NCI-H2171 treated with DMSO at 0.1 percent for 48 hours (cell line): ENCODE measurements around the gene RASA4.
"Not testable (repeated sequence)": the region's sequence is repeated elsewhere in the genome, so short reads cannot be mapped to it uniquely, and the experiment has no call there.

Source experiments
- DNase-seq: peaks from one replicate; lab custom pipeline; 2025; lab: John Stamatoyannopoulos, UW

RASA4 gene

DNA sequence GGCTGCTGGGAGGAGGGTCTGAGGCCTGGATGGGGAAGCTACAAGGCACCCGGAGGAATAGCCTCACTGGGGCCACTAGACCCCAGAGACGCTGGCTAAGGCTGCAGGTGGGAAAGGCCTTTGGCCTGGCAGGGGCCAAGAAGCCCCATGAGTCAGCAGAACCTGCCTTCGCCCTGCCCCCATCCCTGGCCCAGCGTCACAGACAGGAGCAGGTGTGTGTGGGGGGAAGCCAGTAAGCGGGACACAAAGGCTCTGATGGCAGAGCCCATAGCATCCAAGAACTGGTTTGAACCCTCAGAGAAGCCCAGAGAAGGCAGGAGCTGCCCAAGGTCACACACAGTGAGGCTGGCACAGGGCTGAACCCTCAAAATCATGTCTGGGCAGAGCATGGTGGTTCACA, 9.7 kb downstream of the RASA4 start:
- not testable (repeated sequence) for DNase-seq

DNA sequence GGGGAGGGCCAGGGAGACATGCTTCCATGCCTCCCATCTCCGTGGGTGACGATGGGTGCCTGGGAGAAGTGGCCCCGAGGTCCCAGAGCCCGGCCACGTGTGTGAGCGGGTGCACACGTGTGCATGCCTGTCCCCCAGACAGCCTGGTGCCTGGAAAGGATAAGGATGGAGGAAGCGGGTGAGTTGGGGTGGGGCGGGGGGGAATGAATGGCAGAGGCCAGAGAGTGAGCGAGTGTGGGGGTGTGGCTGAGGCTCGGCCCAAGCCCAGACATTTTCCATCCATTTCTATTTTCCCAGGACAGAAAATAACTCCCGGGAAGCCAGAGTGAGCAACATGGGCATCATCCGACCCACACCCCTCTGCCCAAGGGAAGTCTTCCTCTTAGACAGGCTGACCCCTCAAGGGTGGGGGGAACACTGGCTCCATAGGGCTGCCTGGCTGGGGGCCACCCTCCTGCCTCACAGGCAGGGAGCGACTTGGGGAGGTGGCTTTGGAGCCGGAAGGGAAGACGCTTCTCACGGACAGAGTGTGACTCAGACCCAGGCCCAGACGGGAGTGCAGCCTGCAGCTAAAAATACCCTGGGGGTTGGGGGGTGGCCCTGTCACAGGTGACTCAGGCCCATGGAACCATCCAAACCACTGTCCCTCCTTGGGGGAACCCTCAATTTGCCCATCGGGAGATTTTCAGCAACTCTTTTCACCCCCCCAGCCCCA, 12.0 kb downstream of the RASA4 start:
- not testable (repeated sequence) for DNase-seq

DNA sequence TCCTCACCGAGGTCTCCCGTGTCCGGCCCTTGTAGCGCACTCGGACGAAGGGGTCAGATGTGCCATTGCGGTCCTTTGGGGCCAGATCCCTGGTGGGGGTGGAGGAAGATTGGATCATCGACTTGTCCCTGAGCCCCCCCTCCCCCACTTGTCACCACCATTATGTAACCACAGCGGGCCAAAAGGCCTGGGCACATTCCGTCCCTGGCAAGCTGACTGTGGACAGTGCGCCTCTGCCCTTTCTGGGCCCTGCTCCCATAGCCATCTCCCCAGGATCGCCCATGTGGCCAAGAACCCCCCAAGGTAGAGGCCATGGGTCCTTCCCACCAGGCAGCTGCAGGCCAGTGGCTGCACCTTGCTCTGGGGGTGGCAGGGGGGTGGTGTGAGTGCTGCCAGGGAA, 14.2 kb downstream of the RASA4 start:
- DNase-seq = not testable (repeated sequence)

DNA sequence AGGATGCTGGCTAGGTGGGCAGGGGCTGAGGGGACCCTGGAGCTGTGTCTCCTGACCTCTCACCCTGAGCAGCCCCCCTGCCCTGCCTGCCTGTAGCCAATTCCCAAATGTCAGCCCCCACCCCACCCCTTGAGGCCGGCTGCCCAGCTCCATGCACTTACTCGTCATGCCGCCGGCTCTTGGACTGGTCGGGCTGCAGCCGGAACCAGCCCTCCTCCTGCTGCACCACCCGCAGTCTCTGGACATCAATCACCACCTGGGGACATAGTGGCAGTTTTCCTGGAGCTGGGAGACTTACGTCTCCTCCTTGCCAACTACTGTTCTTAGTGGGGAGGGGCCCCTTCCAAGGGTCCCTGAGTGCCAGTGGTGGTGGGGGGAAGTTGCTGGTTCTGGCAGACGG, 16.9 kb downstream of the RASA4 start:
- DNase-seq = not testable (repeated sequence)

DNA sequence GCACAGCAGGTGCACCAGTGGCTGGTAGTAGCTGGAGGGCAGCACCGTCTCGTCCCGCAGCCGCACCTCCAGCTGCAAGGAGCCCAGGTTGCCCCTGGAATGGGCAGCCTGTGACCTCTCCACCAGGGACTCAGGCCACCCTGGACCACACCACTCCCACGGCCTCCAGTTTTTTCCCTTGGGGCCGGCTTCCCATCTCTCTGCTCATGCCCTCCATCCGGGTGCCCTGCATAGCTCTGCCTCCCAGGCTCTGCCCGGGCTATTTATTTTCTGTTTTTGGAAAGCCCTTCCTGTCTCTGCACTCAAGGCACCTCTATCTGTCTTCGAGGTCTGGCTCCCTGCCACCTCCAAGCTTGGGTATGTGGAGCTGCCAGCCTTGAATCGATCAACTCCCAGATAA, 20.5 kb downstream of the RASA4 start:
- not testable (repeated sequence) for DNase-seq

DNA sequence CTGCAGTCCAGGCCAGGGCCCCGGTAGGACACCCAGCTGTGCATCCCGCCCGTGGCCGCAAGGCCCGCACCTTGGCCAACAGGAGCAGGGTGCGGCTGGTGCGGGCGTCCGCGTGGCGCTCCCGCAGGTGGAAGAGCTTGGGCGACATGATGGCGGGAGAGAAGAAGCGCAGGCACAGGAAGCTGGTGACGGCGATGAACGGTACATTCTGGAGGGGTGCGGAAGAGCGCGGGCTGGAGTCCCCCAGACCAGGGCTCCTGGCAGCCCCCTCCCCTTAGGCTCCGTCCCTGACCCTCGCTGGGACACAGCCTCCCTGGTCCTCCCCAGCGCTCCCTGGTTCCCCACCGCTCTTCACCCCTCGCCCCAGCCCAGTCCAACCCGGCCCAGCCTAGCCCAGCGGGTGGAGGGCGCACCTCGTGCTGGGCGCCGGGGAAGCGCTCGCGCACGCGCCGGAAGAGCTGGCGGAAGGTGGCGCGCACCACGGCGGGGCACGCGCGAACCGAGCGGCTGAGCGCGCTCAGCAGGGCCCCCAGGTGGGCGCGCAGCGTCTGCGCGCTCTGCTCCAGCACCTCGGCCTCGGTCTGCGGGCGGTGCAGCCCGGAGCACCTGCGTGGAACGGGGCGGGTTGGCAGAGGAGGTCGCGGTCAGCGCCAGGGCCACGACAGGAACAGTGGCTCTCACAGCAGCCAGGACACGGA, 22.8 kb downstream of the RASA4 start:
- DNase-seq = not testable (repeated sequence)

DNA sequence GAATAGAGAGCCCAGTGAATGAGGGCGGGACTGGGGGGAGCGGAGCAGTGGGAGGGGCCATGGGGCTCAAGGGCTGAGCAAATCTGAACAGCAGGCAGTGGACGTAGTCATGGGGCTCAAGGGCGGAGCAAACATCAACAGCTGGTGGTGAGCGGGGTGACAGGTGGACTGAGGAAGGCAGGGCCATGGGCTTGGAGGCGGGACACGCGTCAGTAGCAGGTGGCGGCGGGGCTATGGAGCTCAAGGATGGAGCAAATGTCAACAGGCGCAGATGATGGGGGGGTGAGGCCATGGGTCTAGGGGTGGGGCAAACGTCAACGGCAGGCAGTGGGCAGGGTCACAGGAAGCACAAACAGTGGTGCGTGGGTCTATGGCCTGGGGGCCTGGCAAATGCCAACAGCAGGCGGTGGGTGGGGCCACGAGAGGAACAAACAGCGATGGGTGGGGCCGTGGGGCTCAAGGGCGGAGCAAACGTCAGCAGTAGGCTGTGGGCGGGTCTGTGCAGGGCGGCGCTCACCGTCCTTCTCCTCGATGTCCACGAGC, 24.0 kb downstream of the RASA4 start:
- not testable (repeated sequence) for DNase-seq

DNA sequence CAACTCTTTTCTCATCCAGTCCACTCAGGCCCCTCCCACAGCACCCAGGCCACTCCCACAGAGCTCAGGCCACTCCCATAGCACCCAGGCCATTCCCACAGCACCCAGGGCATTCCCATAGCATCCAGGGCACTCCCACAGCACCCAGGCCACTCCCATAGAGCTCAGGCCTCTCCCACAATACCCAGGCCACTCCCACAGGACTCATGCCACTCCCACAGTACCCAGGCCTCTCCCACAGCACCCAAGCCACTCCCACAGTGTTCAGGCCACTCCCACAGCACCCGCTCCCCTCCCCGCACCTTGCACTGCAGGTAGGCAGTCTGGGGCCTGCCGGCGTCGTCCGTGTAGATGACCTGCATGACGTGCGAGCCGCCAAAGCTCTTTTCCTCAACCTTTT, 26.7 kb downstream of the RASA4 start:
- DNase-seq = not testable (repeated sequence)

DNA sequence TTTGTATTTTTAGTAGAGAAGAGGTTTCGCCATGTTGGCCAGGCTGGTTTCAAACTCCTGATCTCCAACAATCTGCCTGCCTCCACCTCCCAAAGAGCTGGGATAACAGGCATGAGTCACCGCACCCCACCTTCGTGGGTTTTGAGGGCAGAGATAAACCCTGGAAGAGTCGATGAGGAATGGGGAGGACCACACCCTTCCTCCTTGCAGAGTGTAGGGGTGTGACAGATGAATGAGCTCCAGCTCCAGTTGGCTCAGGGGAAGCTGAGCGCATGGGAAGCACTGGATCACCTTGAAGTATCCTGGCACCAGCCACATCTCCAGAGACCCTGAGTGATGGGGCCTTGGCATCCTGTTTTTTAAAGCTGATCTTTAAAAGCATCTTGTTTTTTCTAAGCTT, 33.1 kb downstream of the RASA4 start:
- not testable (repeated sequence) for DNase-seq

DNA sequence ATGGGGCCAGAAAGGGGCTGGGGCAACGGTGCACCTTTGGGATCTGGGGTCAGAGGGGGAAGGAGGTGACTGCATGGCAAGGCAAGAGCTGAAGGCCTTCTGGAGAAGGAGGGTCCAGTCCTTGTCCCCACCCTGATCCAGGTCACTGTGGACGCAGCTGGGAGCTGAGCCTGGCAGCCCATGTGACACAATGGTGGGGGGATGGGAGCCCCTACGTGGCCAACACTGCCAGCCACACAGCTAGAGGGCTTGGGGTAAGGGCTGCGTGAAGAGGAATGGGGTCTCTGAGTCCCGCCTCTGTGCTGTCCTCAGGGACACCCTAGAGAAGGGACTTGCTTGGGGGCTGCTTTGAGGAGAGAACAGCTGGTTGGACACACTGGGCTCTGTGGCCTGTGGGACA, 34.8 kb downstream of the RASA4 start:
- DNase-seq = not testable (repeated sequence)

DNA sequence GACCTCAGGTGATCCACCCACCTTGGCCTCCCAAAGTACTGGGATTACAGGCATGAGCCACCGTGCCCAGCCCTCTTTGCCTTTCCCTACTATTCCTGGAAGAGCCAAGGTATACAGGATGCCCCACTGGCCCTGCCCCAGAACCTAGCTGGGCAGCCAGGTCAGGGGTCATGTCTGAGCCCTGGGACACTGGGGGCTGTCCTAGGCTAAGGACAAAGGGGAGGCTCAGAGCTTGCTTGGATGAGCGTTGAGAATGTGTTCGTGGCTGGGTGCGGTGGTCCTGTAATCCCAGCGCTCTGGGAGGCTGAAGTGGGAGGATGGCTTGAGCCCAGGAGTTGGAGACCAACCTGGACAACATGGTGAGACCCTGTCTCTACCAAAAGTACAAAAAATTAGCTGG, 38.1 kb downstream of the RASA4 start:
- DNase-seq = not testable (repeated sequence)

DNA sequence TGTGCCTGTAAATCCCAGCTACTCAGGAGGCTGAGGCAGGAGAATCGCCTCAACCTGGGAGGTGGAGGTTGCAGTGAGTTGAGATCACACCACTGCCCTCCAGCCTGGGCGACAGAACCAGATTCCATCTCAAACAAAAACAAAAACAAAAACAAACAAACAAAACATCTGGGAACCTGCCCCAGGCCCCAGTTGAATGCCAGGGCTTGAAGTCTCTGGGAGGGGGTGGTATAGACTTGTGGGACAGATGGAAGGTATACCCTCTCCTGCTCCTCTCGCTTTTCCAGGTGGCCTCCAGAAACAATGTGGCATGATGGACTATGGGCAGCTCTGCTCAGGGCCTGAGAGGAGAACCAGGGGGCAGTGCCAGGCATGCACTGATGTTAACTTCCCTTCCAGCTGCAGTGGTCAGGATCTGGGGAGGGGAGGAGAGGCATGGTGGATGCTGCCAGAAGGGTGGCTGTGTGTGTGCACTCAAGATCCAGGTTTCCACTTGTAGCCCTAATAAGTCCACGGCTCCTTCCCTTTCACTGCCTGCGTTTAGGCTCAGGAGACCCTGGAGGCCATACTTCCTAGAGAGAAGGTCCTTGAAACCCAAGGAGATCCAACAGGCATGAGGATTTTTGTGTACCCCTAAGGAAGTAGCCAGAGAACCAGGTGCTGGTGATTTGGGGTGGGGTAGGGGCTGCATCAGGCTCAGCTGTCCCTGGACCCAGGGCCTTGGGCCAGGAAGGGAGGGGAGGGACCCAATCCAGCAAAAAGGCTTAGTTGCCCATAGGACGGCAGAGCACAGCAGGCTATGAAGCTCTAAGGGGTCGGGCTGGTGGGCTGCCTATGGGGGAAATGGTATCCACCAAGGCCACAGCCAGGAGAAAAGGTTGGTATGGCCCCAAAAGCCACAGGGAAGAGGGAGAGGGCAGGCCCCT, 39.0 kb downstream of the RASA4 start:
- DNase-seq = not testable (repeated sequence)

DNA sequence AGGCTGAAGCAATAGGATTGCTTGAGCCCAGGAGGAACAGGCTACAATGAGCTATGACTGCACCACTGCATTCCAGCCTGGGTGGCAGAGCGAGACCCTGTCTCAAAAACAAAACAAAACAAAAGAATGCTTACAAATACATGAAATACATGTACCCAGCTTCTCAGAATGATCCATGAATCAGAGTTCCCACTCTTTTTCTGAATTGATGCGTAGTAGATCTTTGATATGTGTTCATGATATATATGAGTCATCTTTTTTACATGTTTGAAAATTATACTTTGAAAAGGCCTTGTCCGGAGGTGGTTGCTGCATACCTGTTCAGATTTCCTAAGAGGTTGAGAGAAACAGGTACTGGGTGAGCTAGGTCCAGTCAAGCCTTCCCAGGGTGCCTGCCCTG, 40.2 kb downstream of the RASA4 start:
- not testable (repeated sequence) for DNase-seq

DNA sequence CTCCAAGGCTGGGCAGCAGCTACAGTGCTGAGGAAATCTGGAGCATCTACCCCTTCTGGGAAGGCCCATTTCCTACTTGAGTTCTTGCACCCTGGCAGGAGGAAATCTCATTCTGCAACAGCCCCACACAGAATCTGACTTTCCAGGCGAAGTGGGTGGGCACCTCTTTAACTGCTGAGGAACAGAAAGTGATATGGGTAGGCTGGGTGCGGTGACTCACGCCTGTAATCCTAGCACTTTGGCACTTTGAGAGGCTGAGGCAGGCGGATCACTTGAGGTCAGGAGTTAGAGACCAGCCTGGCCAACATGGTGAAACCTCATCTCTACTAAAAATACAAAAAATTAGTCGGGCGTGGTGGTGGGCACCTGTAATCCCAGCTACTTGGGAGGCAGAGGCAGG, 41.9 kb downstream of the RASA4 start:
- not testable (repeated sequence) for DNase-seq

DNA sequence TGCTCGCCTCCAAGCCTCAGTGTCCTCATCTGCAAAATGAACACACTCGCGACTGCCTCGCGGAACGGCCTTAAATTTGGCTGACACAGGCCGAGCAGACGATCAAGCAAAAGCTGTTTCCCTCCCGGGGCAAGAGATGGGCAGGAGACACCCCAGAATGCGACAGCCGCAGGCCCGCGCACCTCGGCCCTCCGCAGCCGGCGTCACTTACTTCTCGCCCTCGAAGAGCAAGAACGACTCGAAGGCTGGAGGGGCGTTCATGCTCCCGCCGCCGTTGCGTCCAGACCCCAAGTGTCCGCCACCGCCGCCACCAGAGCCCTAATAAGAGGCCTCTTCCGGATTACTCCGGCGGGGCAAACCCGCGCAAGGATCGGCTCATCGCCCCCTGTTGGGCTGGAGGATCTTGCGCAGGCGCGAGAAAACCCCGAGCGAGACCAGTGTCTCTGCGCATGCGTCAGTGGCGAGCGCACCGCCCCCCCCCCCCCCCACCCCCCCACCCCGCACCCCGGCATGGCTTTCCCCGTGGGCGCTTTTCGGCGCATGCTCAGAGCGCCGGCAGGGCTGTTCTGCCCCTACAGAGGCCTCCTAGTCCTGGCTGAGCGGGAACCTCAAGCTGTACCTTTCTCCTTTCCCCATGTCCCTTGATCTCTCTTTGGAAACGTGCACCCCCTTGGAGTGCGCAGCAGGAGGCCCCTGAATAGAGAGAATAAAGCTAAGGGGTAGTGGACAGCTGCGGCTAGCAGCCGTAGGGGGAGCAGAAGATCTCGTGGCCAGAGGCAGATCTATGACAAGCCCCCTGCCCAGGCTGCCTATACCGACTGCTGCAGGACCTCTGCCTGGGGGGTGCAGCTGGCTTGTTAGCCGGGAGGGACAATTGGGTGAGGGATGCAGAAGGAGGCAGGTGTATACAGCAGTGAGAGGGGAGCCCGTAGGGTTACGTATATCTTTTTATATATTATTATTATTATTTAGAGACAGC, 44.0 kb downstream of the RASA4 start, which contains the start of gene POLR2J3:
Gene POLR2J3, minus strand, starts transcription at position 323 of the 979 bp plus-strand sequence. Its CDS starts 62 bp downstream, at position 261.
- not testable (repeated sequence) for DNase-seq

DNA sequence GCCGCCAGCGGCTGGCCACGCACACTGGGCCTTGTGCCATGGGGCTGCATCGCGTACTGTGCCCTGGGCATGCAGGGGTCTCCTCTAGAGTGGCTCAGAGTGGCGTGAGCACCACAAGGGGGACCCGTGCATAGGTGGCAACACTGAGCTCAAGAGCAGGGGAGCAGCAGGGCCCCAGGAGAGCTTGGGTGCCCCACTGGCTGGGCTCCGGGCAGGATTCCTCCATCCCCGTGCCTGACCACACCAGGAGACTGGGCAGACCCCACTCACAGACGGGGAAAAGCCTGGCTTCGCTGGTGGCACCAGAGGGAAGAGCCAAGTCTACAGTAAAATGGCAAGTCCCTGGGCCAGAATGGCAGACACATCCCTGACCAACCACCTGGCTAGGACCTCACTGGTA, 47.9 kb downstream of the RASA4 start:
- not testable (repeated sequence) for DNase-seq

DNA sequence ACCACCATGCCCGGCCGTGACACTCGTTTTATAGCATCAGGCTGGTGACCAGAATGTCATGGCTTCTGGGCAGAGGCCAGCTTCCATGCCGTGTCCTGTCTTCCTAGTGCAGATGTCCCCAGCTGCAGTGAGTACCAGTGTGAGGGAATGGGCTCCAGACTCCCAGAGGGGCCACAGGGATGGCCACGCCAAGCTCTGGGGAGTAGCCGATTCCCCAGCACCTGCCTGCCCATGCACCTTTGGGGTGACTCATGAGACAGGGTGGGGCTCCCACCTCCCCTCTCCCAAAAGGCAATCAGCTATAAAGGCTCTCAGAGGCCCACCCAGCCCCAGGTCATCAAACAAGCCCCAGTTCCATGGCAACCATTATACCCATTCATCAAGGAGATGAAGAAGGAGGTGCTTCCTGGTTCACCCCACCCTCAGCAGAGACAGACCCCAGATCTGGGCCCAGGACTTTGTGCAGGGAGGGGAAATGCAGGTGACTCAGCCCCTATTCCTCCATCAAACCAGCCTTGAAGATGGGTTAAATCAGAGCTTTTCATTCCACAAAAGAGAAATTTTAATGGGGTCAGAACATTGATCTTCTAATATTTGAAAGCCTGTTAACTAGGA, 65.6 kb downstream of the RASA4 start, which contains the start of gene SPDYE2:
Gene SPDYE2, plus strand, starts transcription at position 419 of the 615 bp plus-strand sequence. CDS start 2,030 bp downstream, outside the sequence.
- not testable (repeated sequence) for DNase-seq

DNA sequence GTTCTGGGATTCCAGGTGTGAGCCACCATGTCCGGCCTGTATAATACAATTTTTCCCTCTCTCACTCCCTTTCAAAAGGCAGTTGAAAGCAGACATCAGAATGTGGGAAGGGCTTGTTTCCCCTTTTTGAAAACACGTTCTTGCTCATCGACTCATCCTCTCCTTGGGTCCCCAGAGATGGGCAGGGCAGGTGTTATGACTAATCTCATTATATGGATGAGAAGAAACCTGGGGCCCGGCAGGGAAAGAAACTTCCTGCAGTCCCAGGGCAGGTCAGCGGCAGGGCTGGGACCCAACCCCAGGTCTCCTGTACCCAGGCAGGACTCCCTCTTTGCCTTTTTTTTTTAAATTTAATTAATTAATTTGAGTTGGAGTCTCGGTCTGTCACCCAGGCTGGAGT, 70.2 kb downstream of the RASA4 start:
- not testable (repeated sequence) for DNase-seq

DNA sequence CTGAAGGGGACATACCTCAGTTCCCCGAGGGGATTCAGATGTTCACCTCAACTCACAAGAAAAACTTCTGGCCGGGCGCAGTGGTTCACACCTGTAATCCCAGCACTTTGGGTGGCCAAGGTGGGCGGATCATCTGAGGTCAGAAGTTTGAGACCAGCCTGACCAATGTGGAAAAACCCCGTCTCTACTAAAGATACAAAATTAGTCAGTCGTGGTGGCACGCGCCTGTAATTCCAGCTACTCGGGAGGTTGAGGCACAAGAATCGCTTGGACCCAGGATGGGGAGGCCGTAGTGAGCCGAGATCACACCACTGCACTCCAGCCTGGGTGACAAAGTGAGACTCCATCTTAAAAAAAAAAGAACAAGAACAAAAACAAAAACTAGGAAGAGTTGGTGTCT, 71.3 kb downstream of the RASA4 start:
- DNase-seq = not testable (repeated sequence)

DNA sequence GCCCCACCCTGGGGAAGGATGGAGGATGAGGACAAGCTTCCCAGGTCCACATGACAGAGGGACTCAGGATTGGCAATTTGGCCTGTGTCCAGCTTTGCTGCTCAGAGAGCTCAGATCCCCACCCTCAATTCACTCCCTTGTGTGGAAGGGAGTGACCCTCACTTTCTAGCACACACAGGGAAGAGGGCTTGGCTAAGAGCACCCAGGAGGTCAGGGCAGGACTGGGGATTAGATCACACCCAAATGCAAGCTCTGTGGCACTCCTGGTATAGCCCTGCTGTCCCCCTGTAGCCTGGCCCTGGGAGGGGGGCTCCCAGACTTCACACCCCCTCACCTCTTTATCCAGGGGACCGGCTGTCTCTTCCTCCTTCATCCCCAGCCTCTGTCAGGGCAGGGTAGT, 72.2 kb downstream of the RASA4 start:
- DNase-seq = not testable (repeated sequence)
